NCI-H2107 treated with DMSO at 0.1 percent for 48 hours (cell line): ENCODE data around the gene SMC3.
A peak's percentile ranks its signal among the peaks of the same experiment; 100 is the strongest.
"Not testable (repeated sequence)": the region's sequence is repeated elsewhere in the genome, so short reads cannot be mapped to it uniquely, and the experiment has no call there.

Experiments
- DNase-seq: peaks from one replicate; lab custom pipeline; 2025; ENCODE audit not compliant: unreplicated experiment; lab: John Stamatoyannopoulos, UW

SMC3 gene

DNA sequence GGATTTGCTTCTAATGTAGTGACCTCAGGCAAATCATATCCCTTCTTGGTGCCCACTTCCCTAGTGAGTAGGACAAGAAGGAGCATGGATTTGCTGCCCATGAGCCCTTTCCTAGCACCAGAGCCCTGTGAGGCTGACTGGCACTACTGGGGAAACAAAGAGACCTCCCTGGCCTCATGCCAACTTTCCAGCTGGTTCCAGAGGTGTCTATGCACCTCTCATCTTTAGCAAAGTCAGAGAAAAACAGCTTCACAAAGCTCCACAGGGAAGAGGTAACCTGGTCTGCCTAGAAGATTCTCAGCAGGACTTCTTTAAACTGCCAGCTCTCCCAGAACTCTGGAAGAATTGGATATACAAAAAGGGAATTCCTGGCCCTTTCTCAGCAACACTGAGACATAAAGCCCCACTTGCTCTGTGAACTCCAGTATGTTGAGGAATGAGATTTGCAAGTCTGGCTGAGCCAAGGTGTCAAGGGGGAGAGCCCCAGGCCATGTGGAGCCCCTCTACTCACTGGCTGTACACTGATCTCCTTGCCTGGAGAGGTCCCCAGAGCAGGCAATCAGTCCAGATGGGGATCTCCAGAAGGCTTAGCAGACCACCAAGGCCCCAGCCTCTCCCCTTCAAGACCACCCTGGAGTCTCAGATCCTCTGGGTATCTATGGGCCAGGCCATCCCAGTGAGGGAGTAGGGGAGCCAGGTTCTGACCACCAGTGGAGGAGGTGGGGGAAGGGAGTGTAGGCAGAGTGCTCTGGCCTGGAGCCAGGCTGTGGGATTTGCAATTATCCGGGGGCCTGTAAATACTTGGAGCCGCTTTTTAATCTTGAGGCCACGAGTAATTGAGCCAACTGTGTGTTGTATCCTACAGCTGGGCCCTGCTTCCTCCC, 52.3 kb downstream of the SMC3 start:
- no peak for DNase-seq

DNA sequence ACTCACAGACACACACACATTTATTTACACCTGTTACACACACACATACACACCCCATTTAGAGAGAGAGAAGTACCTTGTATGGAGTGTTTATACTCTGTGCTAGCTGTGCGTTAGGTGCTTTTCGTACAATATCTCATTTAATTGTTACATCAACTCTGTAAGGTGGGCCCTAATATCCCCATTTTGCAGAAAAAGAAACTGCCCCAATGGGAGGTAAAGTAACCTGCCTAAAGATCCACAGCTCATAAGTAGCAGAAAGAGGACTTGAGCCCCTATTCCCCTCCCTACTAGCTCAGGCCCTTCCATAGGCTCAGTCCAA, 52.9 kb downstream of the SMC3 start:
- DNase-seq = no peak

DNA sequence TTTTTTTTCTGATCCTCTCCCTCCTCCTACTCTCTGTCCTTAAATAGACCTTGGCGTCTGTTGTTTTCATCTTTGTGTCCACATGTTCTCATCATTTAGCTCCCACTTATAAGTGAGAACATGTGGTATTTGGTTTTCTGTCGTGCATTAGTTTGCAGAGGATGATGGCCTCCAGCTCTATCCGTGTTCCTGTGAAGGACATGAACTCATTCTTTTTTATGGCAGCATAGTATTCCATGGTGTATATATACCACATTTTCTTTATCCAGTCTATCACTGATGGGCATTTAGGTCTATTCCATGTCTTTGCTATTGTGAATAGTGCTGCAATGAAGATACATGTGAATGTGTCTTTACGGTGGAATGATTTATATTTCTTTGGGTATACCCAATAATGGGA, 55.8 kb downstream of the SMC3 start:
- not testable (repeated sequence) for DNase-seq

DNA sequence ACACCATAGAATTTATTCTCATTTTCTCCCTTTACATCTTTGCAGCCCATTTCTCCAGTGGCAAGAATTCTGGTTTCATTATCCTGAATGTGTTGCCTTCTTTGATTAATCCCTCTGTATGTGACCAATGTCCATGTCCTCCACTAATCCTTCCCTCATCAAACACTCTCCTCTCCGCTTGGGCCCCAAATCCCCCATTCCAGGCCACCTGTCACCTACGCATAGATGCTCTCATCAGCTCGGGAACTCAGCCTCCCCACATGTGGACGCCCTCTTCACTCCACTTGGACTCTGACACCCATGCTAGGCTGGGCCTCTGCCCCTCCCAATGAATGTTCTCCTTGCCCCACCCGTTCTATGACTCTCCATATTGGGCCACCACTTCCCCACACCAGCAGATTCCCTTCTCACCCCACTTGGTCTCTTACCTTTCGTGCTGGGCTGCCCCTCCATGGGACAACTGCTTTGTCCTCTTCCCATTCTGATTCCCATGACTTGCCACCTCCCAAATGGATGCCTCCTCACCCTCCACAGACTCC, 57.9 kb downstream of the SMC3 start:
- DNase-seq = no peak

DNA sequence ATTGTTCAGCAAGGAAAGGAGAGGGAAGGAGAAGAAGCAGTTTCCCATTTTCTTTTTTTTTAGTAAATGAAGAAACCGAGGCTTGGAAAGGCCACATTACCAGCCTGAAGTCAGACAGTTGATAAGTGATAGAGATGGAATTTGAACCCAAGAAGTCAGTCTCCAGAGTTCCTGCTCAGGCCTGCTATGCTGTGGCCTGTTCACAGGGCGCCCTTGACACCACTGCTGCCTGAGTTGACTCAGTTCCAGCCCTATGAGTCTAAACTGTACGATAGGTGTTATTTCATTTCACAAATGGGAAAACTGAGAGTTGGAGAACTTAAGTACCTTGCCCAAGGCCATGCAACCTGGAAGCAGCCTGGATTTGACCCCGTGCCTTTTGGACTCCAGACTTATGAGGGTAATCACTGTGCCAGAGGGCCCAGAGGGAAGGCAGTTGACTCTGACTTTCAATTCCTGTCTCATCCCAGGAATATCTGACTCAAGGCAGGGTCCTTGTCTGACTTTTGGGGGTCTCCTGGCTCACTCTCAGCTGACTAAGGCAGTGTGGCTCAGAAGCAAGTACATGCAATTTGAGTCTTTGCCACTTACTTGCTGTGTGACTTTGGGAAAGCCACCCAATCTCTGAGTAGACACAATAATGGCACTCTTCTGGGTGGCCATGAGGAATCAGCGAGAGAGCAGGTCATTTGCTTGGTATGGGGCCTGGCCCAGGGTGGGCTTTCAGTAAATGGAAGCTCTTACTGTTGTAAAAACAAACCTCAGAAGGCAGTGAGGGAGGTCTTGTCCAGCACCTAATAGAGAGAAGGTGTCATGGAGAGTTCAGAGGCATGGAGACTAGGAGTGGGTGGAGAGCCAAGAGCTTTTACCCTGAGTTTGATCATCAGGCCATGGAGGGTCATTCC, 58.7 kb downstream of the SMC3 start:
- DNase-seq = no peak

DNA sequence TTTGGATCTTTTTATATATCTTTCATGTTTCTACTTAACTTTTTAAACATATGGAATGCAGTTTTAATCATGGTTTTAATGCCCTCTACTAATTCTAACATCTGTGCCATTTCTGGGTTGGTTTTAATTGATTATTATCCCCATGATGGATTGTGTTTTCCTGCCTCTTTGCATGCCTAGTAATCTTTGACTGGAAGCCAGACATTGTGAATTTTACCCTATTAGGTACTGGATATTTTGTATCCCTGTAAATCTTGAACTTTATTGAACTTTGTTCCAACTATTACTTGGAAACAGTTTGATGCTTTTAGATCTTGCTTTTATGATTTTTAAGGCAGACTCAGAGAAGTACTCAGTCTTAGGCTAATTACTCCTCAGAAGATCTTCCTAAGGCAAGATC, 60.7 kb downstream of the SMC3 start:
- no peak for DNase-seq

DNA sequence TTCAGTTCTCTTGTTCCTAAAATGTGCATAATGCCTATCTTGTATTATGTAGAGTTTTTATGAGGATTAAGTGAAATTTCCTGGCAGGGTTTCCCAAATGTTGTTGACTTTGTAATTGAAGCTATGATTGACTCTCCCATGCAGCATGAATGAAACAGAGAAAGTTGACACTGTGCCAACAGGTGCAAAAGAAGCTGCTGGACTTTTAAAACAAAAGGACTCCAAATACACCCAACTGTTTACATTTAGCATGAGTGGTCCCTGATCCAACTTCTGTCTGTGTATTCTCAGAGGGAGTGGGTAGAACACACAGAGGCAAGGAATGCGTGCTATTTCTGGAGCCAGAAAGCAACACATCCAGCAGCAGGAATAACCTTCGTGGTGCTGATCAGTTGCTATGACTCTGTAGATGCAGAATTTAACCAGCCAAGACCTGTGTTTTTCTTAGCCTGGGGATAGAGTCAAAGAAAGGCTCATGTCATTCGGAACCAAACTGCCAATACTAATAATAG, 62.2 kb downstream of the SMC3 start:
- peak; percentile 77 for DNase-seq

DNA sequence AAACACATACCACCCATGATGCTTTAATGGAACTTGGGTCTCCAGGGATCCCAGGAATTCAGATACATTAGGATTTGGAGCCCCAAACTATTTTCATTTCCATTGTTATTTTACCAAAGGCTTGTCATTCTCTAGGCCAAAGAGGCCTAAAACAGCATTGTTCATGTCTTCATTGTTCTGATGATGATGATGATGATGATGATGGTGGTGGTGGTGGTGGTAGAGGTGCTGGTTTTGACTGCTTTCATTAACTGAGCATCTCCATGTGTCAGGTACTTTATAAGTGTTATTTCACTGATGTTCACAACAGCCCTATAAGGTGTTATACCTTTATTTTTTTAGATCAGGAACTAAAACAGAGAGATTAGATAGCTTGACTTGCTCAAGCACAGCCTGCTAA, 64.4 kb downstream of the SMC3 start:
- no peak for DNase-seq

DNA sequence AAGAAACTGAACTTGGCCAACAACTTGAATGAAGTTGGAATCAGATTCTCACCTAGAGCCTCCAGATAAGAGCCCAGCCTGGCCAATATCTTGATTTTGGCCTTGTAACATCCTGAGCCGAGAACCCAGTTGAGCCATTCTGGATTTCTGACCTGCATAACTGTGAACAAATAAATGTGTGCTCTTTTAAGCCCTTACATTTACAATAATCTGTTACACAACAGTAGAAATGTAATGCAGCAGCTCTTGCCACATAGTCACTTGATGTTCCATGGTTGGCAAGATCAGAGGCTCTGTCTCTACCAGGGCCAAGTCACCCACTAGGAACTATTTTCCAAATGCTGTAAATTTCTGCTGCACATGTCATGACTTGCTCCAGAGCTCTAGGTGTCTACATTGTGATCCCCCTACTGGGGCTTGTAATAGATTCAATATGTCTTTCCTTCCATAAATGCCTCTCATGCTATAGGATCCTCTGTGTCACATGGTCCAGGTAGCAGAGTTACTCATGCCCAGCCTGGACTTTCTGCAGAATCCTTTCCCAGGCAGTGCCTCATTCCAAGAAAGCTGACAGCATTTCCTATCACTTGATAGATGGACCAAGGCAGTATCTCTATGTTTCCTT, 65.2 kb downstream of the SMC3 start:
- no peak for DNase-seq

DNA sequence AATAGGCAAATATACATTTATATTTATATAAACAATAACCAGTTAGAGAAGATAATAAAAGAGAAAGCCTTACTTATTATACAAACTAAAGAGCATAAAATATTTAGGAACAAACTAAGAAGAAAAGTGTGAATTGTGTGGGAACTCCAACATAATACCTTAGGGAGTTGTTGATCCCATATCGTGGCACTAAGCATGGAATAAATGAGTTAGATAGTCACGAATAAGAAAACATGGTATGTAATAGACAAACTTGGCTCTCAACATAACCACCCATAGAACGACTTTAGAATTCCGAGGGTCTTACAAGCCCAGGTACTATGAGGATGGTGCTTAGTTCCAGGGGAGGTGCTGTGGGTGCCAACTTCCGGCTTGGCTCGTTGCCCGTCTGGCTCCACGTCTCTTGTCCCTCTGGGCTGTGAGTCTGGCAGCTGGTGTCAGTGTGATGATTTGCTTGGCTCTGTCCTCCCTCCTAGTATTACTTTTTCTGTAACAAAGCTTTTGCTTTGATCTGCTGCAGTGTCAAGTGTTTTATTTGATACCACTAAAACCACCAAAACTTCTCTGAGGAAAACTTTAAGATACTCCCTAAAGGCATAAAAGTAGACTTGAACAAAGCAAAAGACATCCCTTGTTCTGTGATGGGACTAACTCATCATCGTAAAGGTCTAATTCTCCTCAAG, 67.2 kb downstream of the SMC3 start:
- peak; percentile 30 for DNase-seq

DNA sequence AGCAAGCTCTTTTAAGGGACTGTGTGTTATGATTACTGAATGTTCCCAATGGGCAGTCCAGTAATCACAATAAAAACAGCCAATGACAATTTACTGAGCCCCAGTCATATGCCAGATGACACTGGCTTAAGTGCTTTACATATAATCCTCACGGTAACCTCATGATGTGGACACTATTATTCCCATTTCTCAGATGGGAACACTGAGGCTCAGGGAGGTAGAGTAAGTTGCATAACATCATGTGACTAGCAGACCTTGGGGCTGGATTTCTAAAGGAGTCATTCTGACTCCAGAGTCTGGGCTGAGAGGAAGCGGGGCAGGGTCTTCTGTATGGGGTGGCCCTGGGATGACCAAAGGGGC, 69.1 kb downstream of the SMC3 start:
- no peak for DNase-seq

DNA sequence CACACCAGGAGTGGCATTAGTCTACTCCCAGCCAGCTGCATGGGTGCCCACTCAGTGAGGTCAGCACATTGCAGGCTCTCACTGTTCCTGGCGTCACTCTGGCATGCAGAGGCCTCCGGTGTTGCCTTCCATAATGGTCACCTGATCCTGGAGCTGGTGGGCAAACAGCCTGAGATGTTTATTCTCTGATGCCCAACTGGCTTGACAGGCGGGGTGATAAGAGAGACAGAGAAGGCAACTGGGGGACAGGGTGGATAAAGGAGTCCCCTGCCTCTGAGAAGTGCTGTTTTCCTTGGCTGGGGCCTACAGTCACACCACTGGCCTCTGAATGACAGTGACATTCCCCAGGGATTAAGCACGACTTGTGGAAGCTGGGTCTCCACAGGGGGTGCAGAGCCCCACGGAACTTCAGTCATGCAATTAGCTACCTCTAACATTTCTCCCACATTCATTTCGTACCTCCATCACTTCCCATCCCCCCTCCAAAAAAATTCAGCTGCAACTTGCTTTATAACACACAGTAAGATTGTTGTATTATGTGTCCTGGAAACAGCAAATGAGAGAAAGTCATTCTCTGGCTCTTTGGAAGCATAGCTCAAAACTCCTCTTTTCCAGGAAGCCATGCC, 69.5 kb downstream of the SMC3 start:
- no peak for DNase-seq

DNA sequence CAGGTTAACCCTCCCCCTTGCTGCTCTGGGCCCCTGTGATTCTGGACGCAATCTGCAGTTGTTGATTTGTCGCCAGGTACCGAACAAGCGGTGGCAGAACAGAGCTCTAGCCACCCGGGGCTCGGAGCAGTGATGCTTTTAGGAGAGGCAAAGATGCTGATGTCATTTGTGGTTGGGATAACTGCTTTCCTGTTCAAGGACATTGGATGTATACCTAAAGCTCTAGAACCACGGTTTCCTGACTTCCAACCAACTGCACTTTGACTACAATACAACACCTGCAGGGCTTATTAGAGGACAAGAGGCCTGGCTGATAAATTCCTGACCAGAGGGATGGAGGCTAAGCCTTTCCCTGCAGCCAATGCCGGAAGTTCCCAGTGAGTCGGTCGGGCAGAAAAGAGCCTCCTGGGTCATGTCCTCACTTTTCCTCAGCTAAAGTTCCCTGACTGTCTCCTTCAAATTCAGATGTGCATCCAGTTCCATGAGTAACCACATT, 70.1 kb downstream of the SMC3 start:
- DNase-seq = peak; percentile 44

DNA sequence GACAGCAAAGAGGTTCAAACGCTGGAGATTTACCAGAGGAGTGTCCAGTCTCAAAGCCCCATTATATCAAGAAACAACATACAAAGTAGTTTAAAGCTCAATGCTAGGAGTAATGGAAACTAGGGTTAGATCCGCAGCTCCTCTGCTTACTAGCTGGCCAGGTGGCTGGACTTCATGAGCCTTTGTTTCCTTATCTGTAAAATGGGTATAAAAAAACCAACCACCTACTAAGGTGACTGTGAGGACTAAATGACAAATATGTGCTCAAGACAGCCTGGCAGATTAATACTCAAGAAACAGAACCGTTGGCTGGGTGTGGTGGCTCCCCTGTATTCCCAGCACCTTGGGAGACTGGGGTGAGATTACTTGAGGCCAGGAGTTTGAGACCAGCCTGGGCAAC, 70.8 kb downstream of the SMC3 start:
- no peak for DNase-seq

DNA sequence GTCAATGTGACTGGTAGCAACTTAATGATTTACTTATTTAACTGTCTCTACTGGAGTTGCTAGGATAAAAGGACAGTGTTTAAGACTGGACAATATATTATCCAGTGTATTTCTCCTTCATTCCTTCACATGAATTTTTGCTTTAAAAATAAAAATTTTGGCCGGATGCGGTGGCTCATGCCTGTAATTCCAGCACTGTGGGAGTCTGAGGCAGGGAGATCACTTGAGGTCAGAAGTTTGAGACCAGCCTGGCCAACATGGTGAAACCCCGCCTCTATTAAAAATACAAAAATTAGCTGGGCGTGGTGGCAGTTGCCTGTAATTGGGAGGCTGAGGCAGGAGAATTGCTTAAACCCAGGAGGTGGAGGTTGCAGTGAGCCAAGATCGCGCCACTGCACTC, 71.6 kb downstream of the SMC3 start:
- DNase-seq = not testable (repeated sequence)

DNA sequence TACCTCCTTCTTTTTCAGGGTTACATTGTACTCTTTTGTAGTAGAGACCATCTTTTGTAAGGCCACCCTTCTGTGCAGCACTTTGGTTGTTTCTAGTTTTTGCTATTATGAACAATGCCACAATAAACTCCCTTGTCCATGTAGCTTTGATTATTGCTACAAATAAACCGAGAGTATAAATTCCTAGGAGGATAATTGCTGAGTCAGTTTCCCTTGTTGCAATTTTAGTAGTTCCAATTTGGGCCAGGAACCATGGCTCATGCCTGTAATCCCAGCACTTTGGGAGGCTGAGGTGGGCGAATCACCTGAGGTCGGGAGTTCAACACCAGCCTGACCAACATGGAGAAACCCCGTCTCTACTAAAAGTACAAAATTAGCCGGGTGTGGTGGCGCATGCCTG, 72.4 kb downstream of the SMC3 start:
- DNase-seq = not testable (repeated sequence)

DNA sequence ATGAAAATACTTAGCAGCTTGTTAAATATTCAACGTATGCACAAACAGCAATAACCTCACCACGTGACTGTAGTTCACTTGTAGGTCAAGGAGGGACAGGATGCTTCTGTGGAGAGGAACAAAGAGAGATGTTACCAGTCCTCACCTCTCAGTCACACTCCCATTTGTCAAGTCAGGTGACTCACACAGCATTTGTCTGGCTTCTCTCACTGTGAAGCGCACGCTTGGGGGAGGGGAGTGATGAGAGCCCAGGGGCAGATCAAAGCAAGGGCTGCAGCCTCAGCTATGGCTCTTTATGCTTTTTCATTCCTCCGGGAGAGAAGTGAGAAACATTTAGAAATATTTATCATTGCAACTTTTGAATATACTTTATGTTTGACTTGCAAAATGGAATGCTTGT, 73.8 kb downstream of the SMC3 start:
- DNase-seq = peak; percentile 11

DNA sequence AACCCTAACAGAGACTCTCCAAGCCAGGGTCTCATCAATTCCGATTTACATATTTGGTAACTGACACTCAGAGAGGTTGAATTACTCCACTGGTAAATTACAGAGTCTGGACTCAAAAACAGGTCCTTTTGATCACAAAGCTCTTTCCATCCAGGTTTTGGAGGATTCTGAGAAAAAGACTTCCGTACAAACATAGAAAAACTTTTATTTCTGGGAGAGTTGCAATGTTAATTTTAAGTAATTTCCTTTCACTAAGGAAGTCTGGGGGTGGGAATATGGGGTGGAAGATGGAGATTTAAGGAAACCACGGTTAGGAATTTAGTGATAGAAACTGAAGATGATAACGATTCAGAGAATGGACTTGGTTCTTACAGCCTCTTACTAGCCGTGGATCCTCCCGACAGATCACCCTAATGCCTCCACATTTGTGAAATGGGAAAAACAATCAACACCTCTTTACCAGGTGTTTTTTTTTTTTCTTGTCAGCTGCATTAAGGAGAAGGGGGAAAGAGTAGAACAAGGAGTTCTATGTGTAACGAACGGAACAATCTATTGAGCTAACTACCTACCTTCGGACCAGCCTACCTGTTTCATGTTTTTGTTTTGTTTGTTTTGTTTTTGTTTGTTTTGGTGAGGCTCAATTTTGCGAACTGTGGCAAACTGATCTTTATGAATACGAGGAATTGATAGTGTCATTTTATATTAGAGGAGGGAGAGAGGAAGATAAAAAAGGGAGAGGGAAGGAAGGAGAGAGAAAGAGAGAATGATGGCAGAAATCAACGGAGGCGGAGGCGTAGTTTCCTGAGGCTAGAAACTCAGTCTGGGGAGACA, 74.9 kb downstream of the SMC3 start:
- DNase-seq = no peak

DNA sequence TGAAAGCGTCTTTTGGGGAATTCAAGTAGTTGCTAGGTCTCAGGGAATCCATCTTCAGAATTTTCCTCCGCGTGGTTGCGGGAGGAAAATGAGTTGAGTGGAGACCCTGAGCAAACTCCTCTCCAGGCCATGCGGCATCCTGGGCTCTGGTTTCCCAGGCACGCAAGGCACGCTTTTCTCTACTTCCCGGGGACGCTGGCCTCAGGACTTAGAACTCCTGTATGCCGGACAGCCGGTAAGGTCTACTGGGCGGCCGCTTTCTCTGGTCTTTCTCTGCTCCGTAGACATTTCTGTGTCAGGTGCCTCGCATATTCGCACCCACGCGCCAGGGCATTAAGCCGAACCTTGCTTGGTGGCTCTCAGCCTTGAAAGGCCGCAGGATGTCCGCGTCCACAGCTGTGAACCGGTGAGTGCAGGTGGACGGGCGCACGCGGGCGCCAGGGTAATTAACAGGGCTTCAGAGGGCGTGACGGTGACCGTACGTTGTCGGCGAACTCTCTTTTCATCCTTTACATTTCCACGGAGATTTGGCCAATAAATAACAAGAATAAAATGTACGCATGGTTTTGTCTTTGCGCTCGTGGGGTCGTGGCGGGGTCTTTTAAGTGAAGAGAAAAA, 75.6 kb downstream of the SMC3 start:
- no peak for DNase-seq
